Gastroesophageal sphincter (tissue), 3 donors: ENCODE data around the gene SUN3.

Experiments
- CTCF ChIP-seq, 4 experiments: fragments of 200-600 bp in 2 of 4; fragments of 450-650 bp in 2 of 4; sonication (generic) in 1 of 4; IDR thresholded peaks; one replicate each; pipeline ENCODE4 v1.5.1; 2017 to 2019; ENCODE audit warnings: antibody characterized with exemption in 4 of 4, mild to moderate bottlenecking in 2 of 4, moderate library complexity in 2 of 4
- EP300 ChIP-seq: sonication (generic); formaldehyde crosslinking; IDR thresholded peaks from one replicate; pipeline ENCODE4 v1.6.1; 2017; ENCODE audit warnings: antibody characterized with exemption, mild to moderate bottlenecking
- POLR2A ChIP-seq, 2 donors: fragments of 450-650 bp; IDR thresholded peaks; one replicate each; pipeline ENCODE4 v1.6.1; 2017; ENCODE audit warnings: antibody characterized with exemption in 2 of 2, mild to moderate bottlenecking in 2 of 2, moderate library complexity in 1 of 2

- TF ChIP-seq CTCF (IDR thresholded peaks at IDR 0.05) (no peak), EP300 (no peak), POLR2A (IDR thresholded peaks at IDR 0.05) (no peak)
These were observed 35.1 kb upstream of the SUN3 start for GRCh38 chr7:48063985-48064384.
